Measurements from ENCODE around the gene MIPOL1. TPM values are rescaled to one million over a fixed set of nuclear protein-coding genes. Genes with fewer than 3 reads are reported as not detected.

Gene MIPOL1
- total and polyA plus RNA-seq, 2 experiments from 2014 or later = 16.6 to 24.8 TPM

GRCh38 chr14:37464192-37464858, 266.6 kb downstream of the MIPOL1 start:
- H3K27me3 Mint-ChIP-seq (ENCODE audit: insufficient read depth, low read depth, poor library complexity) = no peaks in the 10 kb centered on the region
- Histone ChIP-seq H4K20me1 (replicated peaks; ENCODE audit: insufficient read depth) (no peaks in the 10 kb centered on the region), H3K27ac (ENCODE audit: low read depth) (no peak overlapping the region), H3F3A (replicated peaks; ENCODE audit: low read depth) (no peaks in the 10 kb centered on the region), H2AFZ (no peak overlapping the region), H3K4me3 (no peak overlapping the region), H3K4me1 (ENCODE audit: insufficient read depth) (no peaks in the 10 kb centered on the region), H3K4me2 (no peak overlapping the region), H3K79me2 (replicated peaks; ENCODE audit: insufficient read depth) (no peaks in the 10 kb centered on the region), H3K9me2 (ENCODE audit: insufficient read depth) (no peaks in the 10 kb centered on the region; the same call in 1 of the 2 replicates), H3K27me3 (ENCODE audit: insufficient read depth) (no peaks in the 10 kb centered on the region), H3K36me3 (ENCODE audit: insufficient read depth) (no peaks in the 10 kb centered on the region)
- no peak overlapping the region for H3K4me3 Mint-ChIP-seq
- H3K36me3 Mint-ChIP-seq (ENCODE audit: low read depth) = peaks cover 24% of the 10 kb centered on the region
- no peak for ATAC-seq
- peaks cover 34% of the 10 kb centered on the region for H3K9me3 Mint-ChIP-seq
- H3K27ac Mint-ChIP-seq = no peak overlapping the region
- H3K4me1 Mint-ChIP-seq = no peaks in the 10 kb centered on the region
- TF ChIP-seq, protein P1, sequence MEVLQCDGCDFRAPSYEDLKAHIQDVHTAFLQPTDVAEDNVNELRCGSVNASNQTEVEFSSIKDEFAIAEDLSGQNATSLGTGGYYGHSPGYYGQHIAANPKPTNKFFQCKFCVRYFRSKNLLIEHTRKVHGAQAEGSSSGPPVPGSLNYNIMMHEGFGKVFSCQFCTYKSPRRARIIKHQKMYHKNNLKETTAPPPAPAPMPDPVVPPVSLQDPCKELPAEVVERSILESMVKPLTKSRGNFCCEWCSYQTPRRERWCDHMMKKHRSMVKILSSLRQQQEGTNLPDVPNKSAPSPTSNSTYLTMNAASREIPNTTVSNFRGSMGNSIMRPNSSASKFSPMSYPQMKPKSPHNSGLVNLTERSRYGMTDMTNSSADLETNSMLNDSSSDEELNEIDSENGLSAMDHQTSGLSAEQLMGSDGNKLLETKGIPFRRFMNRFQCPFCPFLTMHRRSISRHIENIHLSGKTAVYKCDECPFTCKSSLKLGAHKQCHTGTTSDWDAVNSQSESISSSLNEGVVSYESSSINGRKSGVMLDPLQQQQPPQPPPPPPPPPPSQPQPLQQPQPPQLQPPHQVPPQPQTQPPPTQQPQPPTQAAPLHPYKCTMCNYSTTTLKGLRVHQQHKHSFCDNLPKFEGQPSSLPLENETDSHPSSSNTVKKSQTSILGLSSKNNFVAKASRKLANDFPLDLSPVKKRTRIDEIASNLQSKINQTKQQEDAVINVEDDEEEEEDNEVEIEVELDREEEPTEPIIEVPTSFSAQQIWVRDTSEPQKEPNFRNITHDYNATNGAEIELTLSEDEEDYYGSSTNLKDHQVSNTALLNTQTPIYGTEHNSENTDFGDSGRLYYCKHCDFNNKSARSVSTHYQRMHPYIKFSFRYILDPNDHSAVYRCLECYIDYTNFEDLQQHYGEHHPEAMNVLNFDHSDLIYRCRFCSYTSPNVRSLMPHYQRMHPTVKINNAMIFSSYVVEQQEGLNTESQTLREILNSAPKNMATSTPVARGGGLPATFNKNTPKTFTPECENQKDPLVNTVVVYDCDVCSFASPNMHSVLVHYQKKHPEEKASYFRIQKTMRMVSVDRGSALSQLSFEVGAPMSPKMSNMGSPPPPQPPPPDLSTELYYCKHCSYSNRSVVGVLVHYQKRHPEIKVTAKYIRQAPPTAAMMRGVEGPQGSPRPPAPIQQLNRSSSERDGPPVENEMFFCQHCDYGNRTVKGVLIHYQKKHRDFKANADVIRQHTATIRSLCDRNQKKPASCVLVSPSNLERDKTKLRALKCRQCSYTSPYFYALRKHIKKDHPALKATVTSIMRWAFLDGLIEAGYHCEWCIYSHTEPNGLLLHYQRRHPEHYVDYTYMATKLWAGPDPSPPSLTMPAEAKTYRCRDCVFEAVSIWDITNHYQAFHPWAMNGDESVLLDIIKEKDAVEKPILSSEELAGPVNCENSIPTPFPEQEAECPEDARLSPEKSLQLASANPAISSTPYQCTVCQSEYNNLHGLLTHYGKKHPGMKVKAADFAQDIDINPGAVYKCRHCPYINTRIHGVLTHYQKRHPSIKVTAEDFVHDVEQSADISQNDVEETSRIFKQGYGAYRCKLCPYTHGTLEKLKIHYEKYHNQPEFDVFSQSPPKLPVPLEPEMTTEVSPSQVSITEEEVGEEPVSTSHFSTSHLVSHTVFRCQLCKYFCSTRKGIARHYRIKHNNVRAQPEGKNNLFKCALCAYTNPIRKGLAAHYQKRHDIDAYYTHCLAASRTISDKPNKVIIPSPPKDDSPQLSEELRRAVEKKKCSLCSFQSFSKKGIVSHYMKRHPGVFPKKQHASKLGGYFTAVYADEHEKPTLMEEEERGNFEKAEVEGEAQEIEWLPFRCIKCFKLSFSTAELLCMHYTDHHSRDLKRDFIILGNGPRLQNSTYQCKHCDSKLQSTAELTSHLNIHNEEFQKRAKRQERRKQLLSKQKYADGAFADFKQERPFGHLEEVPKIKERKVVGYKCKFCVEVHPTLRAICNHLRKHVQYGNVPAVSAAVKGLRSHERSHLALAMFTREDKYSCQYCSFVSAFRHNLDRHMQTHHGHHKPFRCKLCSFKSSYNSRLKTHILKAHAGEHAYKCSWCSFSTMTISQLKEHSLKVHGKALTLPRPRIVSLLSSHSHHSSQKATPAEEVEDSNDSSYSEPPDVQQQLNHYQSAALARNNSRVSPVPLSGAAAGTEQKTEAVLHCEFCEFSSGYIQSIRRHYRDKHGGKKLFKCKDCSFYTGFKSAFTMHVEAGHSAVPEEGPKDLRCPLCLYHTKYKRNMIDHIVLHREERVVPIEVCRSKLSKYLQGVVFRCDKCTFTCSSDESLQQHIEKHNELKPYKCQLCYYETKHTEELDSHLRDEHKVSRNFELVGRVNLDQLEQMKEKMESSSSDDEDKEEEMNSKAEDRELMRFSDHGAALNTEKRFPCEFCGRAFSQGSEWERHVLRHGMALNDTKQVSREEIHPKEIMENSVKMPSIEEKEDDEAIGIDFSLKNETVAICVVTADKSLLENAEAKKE (CRISPR knock-in tag; IDR thresholded peaks at IDR 0.05) = no peak
- TF ChIP-seq NANOG (IDR thresholded peaks at IDR 0.05; ENCODE audit: borderline replicate concordance) = no peak
- TF ChIP-seq CREB1 (CRISPR knock-in tag; IDR thresholded peaks at IDR 0.05; ENCODE audit: low read depth) = no peak
- TF ChIP-seq EZH2phosphoT487 (IDR thresholded peaks at IDR 0.05; ENCODE audit: unreplicated experiment) = no peak
- TF ChIP-seq, protein P2, sequence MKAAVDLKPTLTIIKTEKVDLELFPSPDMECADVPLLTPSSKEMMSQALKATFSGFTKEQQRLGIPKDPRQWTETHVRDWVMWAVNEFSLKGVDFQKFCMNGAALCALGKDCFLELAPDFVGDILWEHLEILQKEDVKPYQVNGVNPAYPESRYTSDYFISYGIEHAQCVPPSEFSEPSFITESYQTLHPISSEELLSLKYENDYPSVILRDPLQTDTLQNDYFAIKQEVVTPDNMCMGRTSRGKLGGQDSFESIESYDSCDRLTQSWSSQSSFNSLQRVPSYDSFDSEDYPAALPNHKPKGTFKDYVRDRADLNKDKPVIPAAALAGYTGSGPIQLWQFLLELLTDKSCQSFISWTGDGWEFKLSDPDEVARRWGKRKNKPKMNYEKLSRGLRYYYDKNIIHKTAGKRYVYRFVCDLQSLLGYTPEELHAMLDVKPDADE (IDR thresholded peaks at IDR 0.05) = no peak
- no peak for TF ChIP-seq STAT1 (IDR thresholded peaks at IDR 0.05; ENCODE audit: unreplicated experiment)
- TF ChIP-seq ZNF331 (CRISPR knock-in tag; IDR thresholded peaks at IDR 0.05; ENCODE audit: low read depth) = no peak
- no peak for TF ChIP-seq JUNB (IDR thresholded peaks at IDR 0.05; ENCODE audit: unreplicated experiment)
- TF ChIP-seq, protein P3, sequence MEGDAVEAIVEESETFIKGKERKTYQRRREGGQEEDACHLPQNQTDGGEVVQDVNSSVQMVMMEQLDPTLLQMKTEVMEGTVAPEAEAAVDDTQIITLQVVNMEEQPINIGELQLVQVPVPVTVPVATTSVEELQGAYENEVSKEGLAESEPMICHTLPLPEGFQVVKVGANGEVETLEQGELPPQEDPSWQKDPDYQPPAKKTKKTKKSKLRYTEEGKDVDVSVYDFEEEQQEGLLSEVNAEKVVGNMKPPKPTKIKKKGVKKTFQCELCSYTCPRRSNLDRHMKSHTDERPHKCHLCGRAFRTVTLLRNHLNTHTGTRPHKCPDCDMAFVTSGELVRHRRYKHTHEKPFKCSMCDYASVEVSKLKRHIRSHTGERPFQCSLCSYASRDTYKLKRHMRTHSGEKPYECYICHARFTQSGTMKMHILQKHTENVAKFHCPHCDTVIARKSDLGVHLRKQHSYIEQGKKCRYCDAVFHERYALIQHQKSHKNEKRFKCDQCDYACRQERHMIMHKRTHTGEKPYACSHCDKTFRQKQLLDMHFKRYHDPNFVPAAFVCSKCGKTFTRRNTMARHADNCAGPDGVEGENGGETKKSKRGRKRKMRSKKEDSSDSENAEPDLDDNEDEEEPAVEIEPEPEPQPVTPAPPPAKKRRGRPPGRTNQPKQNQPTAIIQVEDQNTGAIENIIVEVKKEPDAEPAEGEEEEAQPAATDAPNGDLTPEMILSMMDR (conservative IDR thresholded peaks at IDR 0.05; ENCODE audit: low read depth in 2 of 2) = no peak
- TF ChIP-seq POLR2AphosphoS5 (IDR thresholded peaks at IDR 0.05; ENCODE audit: low read depth) = no peak
- TF ChIP-seq, protein P4, sequence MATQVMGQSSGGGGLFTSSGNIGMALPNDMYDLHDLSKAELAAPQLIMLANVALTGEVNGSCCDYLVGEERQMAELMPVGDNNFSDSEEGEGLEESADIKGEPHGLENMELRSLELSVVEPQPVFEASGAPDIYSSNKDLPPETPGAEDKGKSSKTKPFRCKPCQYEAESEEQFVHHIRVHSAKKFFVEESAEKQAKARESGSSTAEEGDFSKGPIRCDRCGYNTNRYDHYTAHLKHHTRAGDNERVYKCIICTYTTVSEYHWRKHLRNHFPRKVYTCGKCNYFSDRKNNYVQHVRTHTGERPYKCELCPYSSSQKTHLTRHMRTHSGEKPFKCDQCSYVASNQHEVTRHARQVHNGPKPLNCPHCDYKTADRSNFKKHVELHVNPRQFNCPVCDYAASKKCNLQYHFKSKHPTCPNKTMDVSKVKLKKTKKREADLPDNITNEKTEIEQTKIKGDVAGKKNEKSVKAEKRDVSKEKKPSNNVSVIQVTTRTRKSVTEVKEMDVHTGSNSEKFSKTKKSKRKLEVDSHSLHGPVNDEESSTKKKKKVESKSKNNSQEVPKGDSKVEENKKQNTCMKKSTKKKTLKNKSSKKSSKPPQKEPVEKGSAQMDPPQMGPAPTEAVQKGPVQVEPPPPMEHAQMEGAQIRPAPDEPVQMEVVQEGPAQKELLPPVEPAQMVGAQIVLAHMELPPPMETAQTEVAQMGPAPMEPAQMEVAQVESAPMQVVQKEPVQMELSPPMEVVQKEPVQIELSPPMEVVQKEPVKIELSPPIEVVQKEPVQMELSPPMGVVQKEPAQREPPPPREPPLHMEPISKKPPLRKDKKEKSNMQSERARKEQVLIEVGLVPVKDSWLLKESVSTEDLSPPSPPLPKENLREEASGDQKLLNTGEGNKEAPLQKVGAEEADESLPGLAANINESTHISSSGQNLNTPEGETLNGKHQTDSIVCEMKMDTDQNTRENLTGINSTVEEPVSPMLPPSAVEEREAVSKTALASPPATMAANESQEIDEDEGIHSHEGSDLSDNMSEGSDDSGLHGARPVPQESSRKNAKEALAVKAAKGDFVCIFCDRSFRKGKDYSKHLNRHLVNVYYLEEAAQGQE (IDR thresholded peaks at IDR 0.05; ENCODE audit: unreplicated experiment) = no peak
- no peak for DNase-seq (ENCODE audit: low spot score)

All from GM23338 (cell line).